Vagina (tissue), 2 donors: Measurements from ENCODE around the gene GRB2. TPM values are rescaled to one million over a fixed set of nuclear protein-coding genes. Genes with fewer than 3 reads are reported as not detected.
"Not testable (repeated sequence)": the region's sequence is repeated elsewhere in the genome, so short reads cannot be mapped to it uniquely, and the experiment has no call there.

Experiments
- DNase-seq, 2 donors: peaks; one replicate each; pipeline ENCODE4 v3.0.0-alpha.2; 2017; ENCODE audit errors: extremely low spot score in 2 of 2
- H3K27ac ChIP-seq: fragments of 200-600 bp; sonication (generic); one replicate; pipeline ENCODE4 v1.5.1; 2019
- H3K27me3 ChIP-seq: fragments of 200-600 bp; sonication (generic); one replicate; pipeline ENCODE4 v1.5.1; 2019
- H3K36me3 ChIP-seq, 2 donors: fragments of 200-600 bp; sonication (generic); one replicate each; pipeline ENCODE4 v1.5.1; 2017 to 2019
- H3K4me1 ChIP-seq: fragments of 200-600 bp; sonication (generic); one replicate; pipeline ENCODE4 v1.5.1; 2019
- H3K4me3 ChIP-seq, 2 donors: fragments of 200-600 bp; sonication (generic); 1 replicate in 1 of 2; 2 replicates in 1 of 2; pipeline ENCODE4 v1.5.1; 2016 to 2019
- H3K9me3 ChIP-seq: fragments of 200-600 bp; sonication (generic); one replicate; pipeline ENCODE4 v1.5.1; 2019
- POLR2A ChIP-seq, 2 donors: fragments of 450-650 bp; IDR thresholded peaks; one replicate each; pipeline ENCODE4 v1.6.1; 2017; ENCODE audit warnings: antibody characterized with exemption in 2 of 2, mild to moderate bottlenecking in 2 of 2, moderate library complexity in 2 of 2
- POLR2AphosphoS5 ChIP-seq, 2 donors: sonication (generic); formaldehyde crosslinking; IDR thresholded peaks; one replicate each; pipeline ENCODE4 v1.9.0; 2017; ENCODE audit warnings: antibody characterized with exemption in 2 of 2, mild to moderate bottlenecking in 2 of 2, low read depth in 1 of 2; ENCODE audit not compliant: insufficient read depth in 1 of 2
- intact Hi-C: fragments of 100-400 bp; cut with DNase I; formaldehyde crosslinking; loops from one replicate; pipeline ENCODE4 v1.15.1; 2023
- total RNA-seq: library from RNA; depleted of rRNA; stranded (reverse); fragments of >200 nt; gene quantifications from one replicate; pipeline ENCODE4 v1.2.3, GENCODE V29; 2016
- TF ChIP-seq, protein P1 (sequence below), 3 experiments: fragments of 450-650 bp in 2 of 3; fragments of 200-600 bp in 1 of 3; sonication (generic) in 1 of 3; IDR thresholded peaks; one replicate each; pipeline ENCODE4 v1.5.1; 2017 to 2019; ENCODE audit warnings: antibody characterized with exemption in 3 of 3, mild to moderate bottlenecking in 2 of 3, moderate library complexity in 2 of 3

GRB2 gene
- total RNA-seq, 1 donor from 2014 or later = 71.9 TPM

DNA sequence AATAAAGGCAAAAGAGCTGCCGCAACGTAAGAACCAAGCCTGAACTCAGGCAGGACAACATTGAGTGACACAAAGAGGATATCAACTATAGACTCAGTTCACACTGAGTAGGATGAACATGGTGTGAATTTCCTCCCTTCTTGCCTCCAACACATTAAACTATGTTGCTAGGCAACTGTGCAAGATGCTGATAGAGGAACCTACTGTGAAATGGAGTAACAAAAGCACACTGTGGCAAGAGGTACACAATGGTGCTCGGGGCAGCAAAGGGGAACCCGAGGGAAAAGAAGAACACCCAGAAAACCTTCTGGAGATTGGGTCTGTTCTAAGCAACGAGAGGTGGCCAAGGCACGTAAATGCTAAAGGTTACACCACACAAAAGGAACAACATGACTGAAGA is 34.1 kb downstream of the GRB2 start:
- Histone ChIP-seq H3K36me3 (no peaks in the 10 kb centered on the region), H3K27me3 (no peaks in the 10 kb centered on the region), H3K27ac (no peak overlapping the region), H3K9me3 (no peaks in the 10 kb centered on the region), H3K4me1 (peaks cover 53% of the 10 kb centered on the region), H3K4me3 (no peak overlapping the region)
- no peak for DNase-seq
- intact Hi-C loops = no loop called here
- TF ChIP-seq POLR2A (IDR thresholded peaks at IDR 0.05) = no peak
- TF ChIP-seq POLR2AphosphoS5 (IDR thresholded peaks at IDR 0.05; ENCODE audit: insufficient read depth in 1 of 2, low read depth in 1 of 2) = no peak
- TF ChIP-seq, protein P1, sequence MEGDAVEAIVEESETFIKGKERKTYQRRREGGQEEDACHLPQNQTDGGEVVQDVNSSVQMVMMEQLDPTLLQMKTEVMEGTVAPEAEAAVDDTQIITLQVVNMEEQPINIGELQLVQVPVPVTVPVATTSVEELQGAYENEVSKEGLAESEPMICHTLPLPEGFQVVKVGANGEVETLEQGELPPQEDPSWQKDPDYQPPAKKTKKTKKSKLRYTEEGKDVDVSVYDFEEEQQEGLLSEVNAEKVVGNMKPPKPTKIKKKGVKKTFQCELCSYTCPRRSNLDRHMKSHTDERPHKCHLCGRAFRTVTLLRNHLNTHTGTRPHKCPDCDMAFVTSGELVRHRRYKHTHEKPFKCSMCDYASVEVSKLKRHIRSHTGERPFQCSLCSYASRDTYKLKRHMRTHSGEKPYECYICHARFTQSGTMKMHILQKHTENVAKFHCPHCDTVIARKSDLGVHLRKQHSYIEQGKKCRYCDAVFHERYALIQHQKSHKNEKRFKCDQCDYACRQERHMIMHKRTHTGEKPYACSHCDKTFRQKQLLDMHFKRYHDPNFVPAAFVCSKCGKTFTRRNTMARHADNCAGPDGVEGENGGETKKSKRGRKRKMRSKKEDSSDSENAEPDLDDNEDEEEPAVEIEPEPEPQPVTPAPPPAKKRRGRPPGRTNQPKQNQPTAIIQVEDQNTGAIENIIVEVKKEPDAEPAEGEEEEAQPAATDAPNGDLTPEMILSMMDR (IDR thresholded peaks at IDR 0.05) = no peak

DNA sequence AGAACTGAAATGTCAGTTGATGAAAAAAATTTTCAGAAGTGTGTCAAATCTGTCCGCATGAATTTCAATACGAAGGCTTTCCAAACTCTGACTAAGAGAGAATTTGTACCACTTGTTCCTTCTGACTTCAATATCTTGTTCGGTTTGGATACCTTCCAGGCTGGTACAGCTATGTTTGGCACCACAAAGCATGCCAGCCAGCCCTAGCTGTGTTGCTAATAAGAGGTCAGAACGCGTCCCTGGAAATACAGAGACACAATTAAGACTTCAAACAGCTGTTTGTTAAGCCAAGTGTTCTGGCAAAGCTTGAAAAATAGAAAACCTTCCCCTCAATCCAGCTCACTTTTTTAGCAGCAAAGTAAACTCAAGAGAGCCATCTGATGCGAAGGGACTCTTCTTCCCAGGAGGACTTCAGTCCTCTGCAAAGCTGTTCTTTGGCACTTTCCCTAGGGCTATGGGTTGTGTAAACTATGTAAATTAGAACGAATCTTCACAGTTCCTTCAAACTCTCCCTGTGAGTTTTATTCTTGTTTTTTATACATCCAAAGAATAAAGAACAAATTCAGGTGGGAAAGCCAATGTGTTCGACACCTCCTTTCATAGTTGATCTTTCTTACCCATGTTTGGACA is 35.1 kb downstream of the GRB2 start:
- Histone ChIP-seq H3K27ac (no peak overlapping the region), H3K4me1 (peaks cover 57% of the 10 kb centered on the region), H3K4me3 (no peak overlapping the region), H3K36me3 (no peaks in the 10 kb centered on the region), H3K27me3 (no peaks in the 10 kb centered on the region), H3K9me3 (no peaks in the 10 kb centered on the region)
- intact Hi-C loops = no loop called here
- TF ChIP-seq POLR2AphosphoS5 (IDR thresholded peaks at IDR 0.05; ENCODE audit: insufficient read depth in 1 of 2, low read depth in 1 of 2) = no peak
- no peak for TF ChIP-seq POLR2A (IDR thresholded peaks at IDR 0.05)
- TF ChIP-seq, protein P1 (IDR thresholded peaks at IDR 0.05) = no peak
- no peak for DNase-seq

DNA sequence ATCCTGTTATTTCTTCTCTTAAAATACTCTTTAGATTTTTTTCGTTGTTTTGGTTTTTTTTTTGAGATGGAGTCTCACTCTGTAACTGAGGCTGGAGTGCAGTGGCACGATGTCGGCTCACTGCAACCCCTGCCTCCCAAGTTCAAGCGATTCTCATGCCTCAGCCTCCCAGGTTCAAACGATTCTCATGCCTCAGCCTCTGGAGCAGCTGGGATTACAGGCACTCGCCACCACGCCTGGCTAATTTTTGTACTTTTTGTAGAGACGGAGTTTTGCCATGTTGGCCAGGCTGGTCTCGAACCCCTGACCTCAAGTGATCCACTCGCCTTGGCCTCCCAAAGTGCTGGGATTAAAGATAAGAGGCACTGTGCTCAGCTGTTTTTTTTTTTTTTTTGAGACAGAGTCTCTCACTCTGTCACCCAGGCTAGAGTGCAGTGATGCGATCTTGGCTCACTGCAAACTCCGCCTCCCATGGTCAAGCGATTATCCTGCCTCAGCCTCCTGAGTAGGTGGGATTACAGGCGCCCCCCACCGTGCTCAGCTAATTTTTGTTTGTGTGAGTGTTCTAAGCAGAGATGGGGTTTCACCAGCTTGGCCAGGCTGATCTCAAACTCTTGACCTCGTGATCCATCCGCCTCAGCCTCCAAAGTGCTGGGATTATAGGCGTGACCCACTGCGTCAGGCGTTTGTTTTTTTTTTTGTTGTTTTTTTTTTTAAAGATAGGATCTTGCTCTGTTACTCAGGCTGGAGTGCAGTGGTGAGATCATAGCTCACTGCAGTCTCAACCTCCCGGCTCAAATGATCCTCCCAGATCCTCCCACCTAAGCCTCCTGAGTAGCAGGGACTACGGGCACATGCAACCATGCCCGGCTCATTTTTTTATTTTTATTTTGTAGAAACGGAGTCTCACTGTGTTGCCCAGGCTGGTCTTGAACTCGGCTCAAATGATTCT is 37.4 kb downstream of the GRB2 start:
- DNase-seq, H3K9me3 ChIP-seq, intact Hi-C loops, H3K4me3 ChIP-seq, H3K27me3 ChIP-seq, H3K27ac ChIP-seq, H3K36me3 ChIP-seq: not testable (repeated sequence)
- peaks cover 59% of the 10 kb centered on the region for H3K4me1 ChIP-seq

DNA sequence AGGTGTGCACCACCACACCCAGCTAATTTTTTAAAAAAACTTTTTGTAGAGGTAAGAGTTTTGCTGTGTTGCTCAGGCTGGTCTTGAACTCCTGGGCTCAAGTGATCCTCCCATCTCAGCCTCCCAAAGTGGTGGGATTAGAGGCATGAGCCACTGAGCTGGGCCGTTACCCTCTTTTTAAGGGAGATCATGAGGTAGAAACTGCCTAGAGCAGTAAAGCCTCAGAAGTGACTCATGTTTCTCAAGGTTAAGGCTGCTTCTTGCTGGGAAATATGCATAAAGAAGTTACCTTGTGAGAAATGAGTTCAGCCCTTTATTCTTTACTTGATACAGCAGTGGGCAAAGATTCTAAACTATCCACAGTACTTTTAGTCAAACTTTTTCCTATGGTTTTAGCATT is 38.2 kb downstream of the GRB2 start:
- H3K36me3 ChIP-seq = no peaks in the 10 kb centered on the region
- no peak overlapping the region for H3K27ac ChIP-seq
- intact Hi-C loops = no loop called here
- DNase-seq = no peak
- peaks cover 68% of the 10 kb centered on the region for H3K4me1 ChIP-seq
- H3K4me3 ChIP-seq = no peak overlapping the region
- no peaks in the 10 kb centered on the region for H3K27me3 ChIP-seq
- H3K9me3 ChIP-seq = no peaks in the 10 kb centered on the region
- TF ChIP-seq POLR2A (IDR thresholded peaks at IDR 0.05) (no peak), POLR2AphosphoS5 (IDR thresholded peaks at IDR 0.05; ENCODE audit: insufficient read depth in 1 of 2, low read depth in 1 of 2) (no peak)

DNA sequence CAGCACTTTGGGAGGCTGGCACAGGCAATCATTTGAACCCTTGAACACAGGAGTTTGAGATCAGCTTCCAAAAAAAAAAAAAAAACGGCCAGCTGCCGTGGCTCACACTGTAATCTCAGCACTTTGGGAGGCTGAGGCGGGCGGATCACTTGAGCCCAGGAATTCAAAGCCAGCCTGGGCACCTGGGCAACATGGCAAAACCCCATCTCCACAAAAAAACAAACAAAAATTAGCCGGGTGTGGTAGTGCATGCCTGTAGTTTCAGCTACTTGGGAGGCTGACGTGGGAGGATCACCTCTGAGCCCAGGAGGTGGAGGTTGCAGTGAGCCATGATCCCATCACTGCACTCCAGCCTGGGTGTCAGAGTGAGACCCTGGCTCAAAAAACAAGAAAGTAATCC is 39.0 kb downstream of the GRB2 start:
- H3K27me3 ChIP-seq = no peaks in the 10 kb centered on the region
- no peak for DNase-seq
- peaks cover 68% of the 10 kb centered on the region for H3K4me1 ChIP-seq
- H3K36me3 ChIP-seq = no peaks in the 10 kb centered on the region
- intact Hi-C loops = no loop called here
- no peak overlapping the region for H3K27ac ChIP-seq
- H3K4me3 ChIP-seq = no peak overlapping the region
- TF ChIP-seq POLR2AphosphoS5 (IDR thresholded peaks at IDR 0.05; ENCODE audit: insufficient read depth in 1 of 2, low read depth in 1 of 2) (no peak), POLR2A (IDR thresholded peaks at IDR 0.05) (no peak)
- TF ChIP-seq, protein P1 (IDR thresholded peaks at IDR 0.05) = no peak
- H3K9me3 ChIP-seq = no peaks in the 10 kb centered on the region

DNA sequence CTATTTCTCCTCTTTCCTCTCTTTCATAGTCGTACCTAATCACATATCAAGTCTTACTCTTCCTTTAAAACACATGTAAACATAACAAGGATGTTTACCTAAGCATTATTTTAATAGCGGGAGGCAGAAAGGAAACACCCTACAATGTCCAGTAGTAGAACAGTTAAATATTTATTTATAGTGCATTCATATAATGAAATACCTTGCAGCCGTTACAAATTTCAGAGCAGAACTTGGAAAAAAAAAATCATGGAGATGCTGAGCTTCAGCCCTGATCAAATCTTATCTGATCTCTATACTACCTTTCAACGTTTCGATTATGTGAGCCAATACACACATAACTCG is 39.6 kb downstream of the GRB2 start:
- Histone ChIP-seq H3K9me3 (no peaks in the 10 kb centered on the region), H3K4me3 (no peak overlapping the region), H3K27ac (no peak overlapping the region), H3K36me3 (no peaks in the 10 kb centered on the region), H3K4me1 (peaks cover 69% of the 10 kb centered on the region), H3K27me3 (no peaks in the 10 kb centered on the region)
- TF ChIP-seq, protein P1 (IDR thresholded peaks at IDR 0.05) = no peak
- TF ChIP-seq POLR2A (IDR thresholded peaks at IDR 0.05) = no peak
- TF ChIP-seq POLR2AphosphoS5 (IDR thresholded peaks at IDR 0.05; ENCODE audit: insufficient read depth in 1 of 2, low read depth in 1 of 2) = no peak
- DNase-seq = no peak
- intact Hi-C loops = no loop called here
